ENCODE measurements around the gene HOXA4.

HOXA4 gene

GRCh38 chr7:27163288-27164044, 32.9 kb upstream of the HOXA4 start:
- TF ChIP-seq CTCF (IDR thresholded peaks at IDR 0.05; ENCODE audit: insufficient read depth, missing control alignments) = no peak
- DNase-seq (ENCODE audit: insufficient read length, low spot score) = no peak
- FAIRE-seq = no peak

GRCh38 chr7:27162561-27163287, 32.2 kb upstream of the HOXA4 start:
- FAIRE-seq = no peak
- DNase-seq (ENCODE audit: insufficient read length, low spot score) = no peak
- no peak for TF ChIP-seq CTCF (IDR thresholded peaks at IDR 0.05; ENCODE audit: insufficient read depth, missing control alignments)

GRCh38 chr7:27161721-27162560, 31.4 kb upstream of the HOXA4 start:
- no peak for FAIRE-seq
- no peak for DNase-seq (ENCODE audit: insufficient read length, low spot score)
- TF ChIP-seq CTCF (IDR thresholded peaks at IDR 0.05; ENCODE audit: insufficient read depth, missing control alignments) = no peak

- DNase-seq (ENCODE audit: insufficient read length, low spot score) = no peak
- no peak for TF ChIP-seq CTCF (IDR thresholded peaks at IDR 0.05; ENCODE audit: insufficient read depth, missing control alignments)
- FAIRE-seq = no peak
These were observed 30.7 kb upstream of the HOXA4 start for GRCh38 chr7:27161214-27161720.

- TF ChIP-seq CTCF (IDR thresholded peaks at IDR 0.05; ENCODE audit: insufficient read depth, missing control alignments) = peak; percentile 88
- peak; percentile 81 for DNase-seq (ENCODE audit: insufficient read length, low spot score)
- FAIRE-seq = no peak
These were observed 30.1 kb upstream of the HOXA4 start for GRCh38 chr7:27160546-27161213.

- no peak for TF ChIP-seq CTCF (IDR thresholded peaks at IDR 0.05; ENCODE audit: insufficient read depth, missing control alignments)
- DNase-seq (ENCODE audit: insufficient read length, low spot score) (no peak), FAIRE-seq (no peak)
These were observed 29.6 kb upstream of the HOXA4 start for GRCh38 chr7:27160145-27160545.

Measured in D721Med (cell line).